Activated naive CD8-positive, alpha-beta T cell treated with anti-CD3 and anti-CD28 coated beads for 36 hours (primary cell): ENCODE results near the gene TEAD4. TPM values are rescaled to one million over a fixed set of nuclear protein-coding genes. Genes with fewer than 3 reads are reported as not detected.

Experiments
- DNase-seq: peaks from one replicate; pipeline ENCODE4 v3.0.0; 2021
- H3K27ac Mint-ChIP-seq: one replicate; pipeline ENCODE4 v1.8.0; 2022; ENCODE audit warnings: mild to moderate bottlenecking, moderate library complexity, mixed read lengths
- H3K27me3 Mint-ChIP-seq: one replicate; pipeline ENCODE4 v1.8.0; 2022; ENCODE audit warnings: mild to moderate bottlenecking, mixed read lengths
- H3K36me3 Mint-ChIP-seq: one replicate; pipeline ENCODE4 v1.8.0; 2021; ENCODE audit warnings: mild to moderate bottlenecking, mixed read lengths
- H3K4me1 Mint-ChIP-seq: one replicate; pipeline ENCODE4 v1.8.0; 2021; ENCODE audit warnings: mixed read lengths
- H3K4me3 Mint-ChIP-seq: one replicate; pipeline ENCODE4 v1.8.0; 2022; ENCODE audit warnings: mild to moderate bottlenecking, moderate library complexity, mixed read lengths
- H3K9me3 Mint-ChIP-seq: one replicate; pipeline ENCODE4 v1.8.0; 2022; ENCODE audit warnings: mixed read lengths
- total RNA-seq, 2 experiments: library from RNA; stranded (reverse); gene quantifications; one replicate each; pipeline ENCODE4 v1.2.3, GENCODE V29; 2021

The TEAD4 gene
- total RNA-seq, 2 experiments from 2014 or later: 3.4 to 3.7 TPM

GRCh38 chr12:3040663-3041544 lies 81.7 kb downstream of the TEAD4 start:
- H3K27me3 Mint-ChIP-seq: peaks cover 35% of the 10 kb centered on the region
- no peak overlapping the region for H3K4me3 Mint-ChIP-seq
- H3K4me1 Mint-ChIP-seq: no peaks in the 10 kb centered on the region
- H3K36me3 Mint-ChIP-seq: no peaks in the 10 kb centered on the region
- DNase-seq: no peak
- no peaks in the 10 kb centered on the region for H3K9me3 Mint-ChIP-seq
- no peak overlapping the region for H3K27ac Mint-ChIP-seq

GRCh38 chr12:3041558-3042164 lies 82.5 kb downstream of the TEAD4 start:
- H3K9me3 Mint-ChIP-seq: no peaks in the 10 kb centered on the region
- peak; percentile 59 for DNase-seq
- no peak overlapping the region for H3K27ac Mint-ChIP-seq
- H3K4me3 Mint-ChIP-seq: no peak overlapping the region
- no peaks in the 10 kb centered on the region for H3K36me3 Mint-ChIP-seq
- H3K27me3 Mint-ChIP-seq: peaks cover 35% of the 10 kb centered on the region
- H3K4me1 Mint-ChIP-seq: no peaks in the 10 kb centered on the region

GRCh38 chr12:3042394-3042793 lies 83.2 kb downstream of the TEAD4 start:
- no peak for DNase-seq
- H3K27ac Mint-ChIP-seq: no peak overlapping the region
- H3K36me3 Mint-ChIP-seq: no peaks in the 10 kb centered on the region
- H3K9me3 Mint-ChIP-seq: no peaks in the 10 kb centered on the region
- H3K4me3 Mint-ChIP-seq: no peak overlapping the region
- H3K4me1 Mint-ChIP-seq: no peaks in the 10 kb centered on the region
- H3K27me3 Mint-ChIP-seq: peaks cover 35% of the 10 kb centered on the region

- H3K9me3 Mint-ChIP-seq: no peaks in the 10 kb centered on the region
- H3K27ac Mint-ChIP-seq: no peak overlapping the region
- no peaks in the 10 kb centered on the region for H3K36me3 Mint-ChIP-seq
- H3K4me1 Mint-ChIP-seq: no peaks in the 10 kb centered on the region
- no peak overlapping the region for H3K4me3 Mint-ChIP-seq
- no peak for DNase-seq
- H3K27me3 Mint-ChIP-seq: peaks cover 38% of the 10 kb centered on the region
These were observed 83.6 kb downstream of the TEAD4 start for GRCh38 chr12:3042826-3043225.

GRCh38 chr12:3043406-3043805 lies 84.2 kb downstream of the TEAD4 start:
- H3K9me3 Mint-ChIP-seq: no peaks in the 10 kb centered on the region
- no peak overlapping the region for H3K27ac Mint-ChIP-seq
- no peak overlapping the region for H3K4me3 Mint-ChIP-seq
- no peak for DNase-seq
- H3K4me1 Mint-ChIP-seq: no peaks in the 10 kb centered on the region
- H3K27me3 Mint-ChIP-seq: peaks cover 38% of the 10 kb centered on the region
- H3K36me3 Mint-ChIP-seq: no peaks in the 10 kb centered on the region

GRCh38 chr12:3044141-3044630 lies 85.0 kb downstream of the TEAD4 start:
- Mint-ChIP-seq H3K27ac (no peak overlapping the region), H3K9me3 (no peaks in the 10 kb centered on the region), H3K4me1 (no peaks in the 10 kb centered on the region), H3K27me3 (peaks cover 43% of the 10 kb centered on the region), H3K36me3 (no peaks in the 10 kb centered on the region), H3K4me3 (no peak overlapping the region)
- no peak for DNase-seq

- Mint-ChIP-seq H3K4me3 (no peak overlapping the region), H3K9me3 (no peaks in the 10 kb centered on the region), H3K27me3 (peaks cover 55% of the 10 kb centered on the region), H3K36me3 (no peaks in the 10 kb centered on the region), H3K27ac (no peak overlapping the region), H3K4me1 (no peaks in the 10 kb centered on the region)
- DNase-seq: no peak
These were observed 86.3 kb downstream of the TEAD4 start for GRCh38 chr12:3045494-3045893.

- no peaks in the 10 kb centered on the region for H3K9me3 Mint-ChIP-seq
- H3K4me3 Mint-ChIP-seq: no peak overlapping the region
- H3K27ac Mint-ChIP-seq: no peak overlapping the region
- H3K36me3 Mint-ChIP-seq: no peaks in the 10 kb centered on the region
- peaks cover 58% of the 10 kb centered on the region for H3K27me3 Mint-ChIP-seq
- no peak for DNase-seq
- H3K4me1 Mint-ChIP-seq: no peaks in the 10 kb centered on the region
These were observed 86.8 kb downstream of the TEAD4 start for GRCh38 chr12:3045989-3046388.

- no peak for DNase-seq
- Mint-ChIP-seq H3K27ac (no peak overlapping the region), H3K4me1 (no peaks in the 10 kb centered on the region), H3K36me3 (no peaks in the 10 kb centered on the region), H3K27me3 (peaks cover 63% of the 10 kb centered on the region), H3K4me3 (no peak overlapping the region), H3K9me3 (no peaks in the 10 kb centered on the region)
These were observed 87.4 kb downstream of the TEAD4 start for GRCh38 chr12:3046441-3047200.

- no peak overlapping the region for H3K4me3 Mint-ChIP-seq
- no peak for DNase-seq
- H3K9me3 Mint-ChIP-seq: no peaks in the 10 kb centered on the region
- H3K4me1 Mint-ChIP-seq: no peaks in the 10 kb centered on the region
- H3K27me3 Mint-ChIP-seq: peaks cover 53% of the 10 kb centered on the region
- H3K36me3 Mint-ChIP-seq: no peaks in the 10 kb centered on the region
- no peak overlapping the region for H3K27ac Mint-ChIP-seq
These were observed 88.8 kb downstream of the TEAD4 start for GRCh38 chr12:3047961-3048360.

GRCh38 chr12:3048540-3048939 lies 89.3 kb downstream of the TEAD4 start:
- H3K27me3 Mint-ChIP-seq: peaks cover 47% of the 10 kb centered on the region
- H3K4me3 Mint-ChIP-seq: no peak overlapping the region
- H3K9me3 Mint-ChIP-seq: no peaks in the 10 kb centered on the region
- no peaks in the 10 kb centered on the region for H3K4me1 Mint-ChIP-seq
- no peak for DNase-seq
- no peaks in the 10 kb centered on the region for H3K36me3 Mint-ChIP-seq
- no peak overlapping the region for H3K27ac Mint-ChIP-seq

- Mint-ChIP-seq H3K4me1 (no peaks in the 10 kb centered on the region), H3K27me3 (peaks cover 42% of the 10 kb centered on the region), H3K36me3 (no peaks in the 10 kb centered on the region), H3K27ac (no peak overlapping the region), H3K4me3 (no peak overlapping the region), H3K9me3 (no peaks in the 10 kb centered on the region)
- DNase-seq: no peak
These were observed 90.0 kb downstream of the TEAD4 start for GRCh38 chr12:3049176-3049575.

- H3K9me3 Mint-ChIP-seq: no peaks in the 10 kb centered on the region
- no peak overlapping the region for H3K4me3 Mint-ChIP-seq
- no peak for DNase-seq
- no peaks in the 10 kb centered on the region for H3K4me1 Mint-ChIP-seq
- H3K27me3 Mint-ChIP-seq: peaks cover 43% of the 10 kb centered on the region
- H3K36me3 Mint-ChIP-seq: no peaks in the 10 kb centered on the region
- no peak overlapping the region for H3K27ac Mint-ChIP-seq
These were observed 90.5 kb downstream of the TEAD4 start for GRCh38 chr12:3049611-3050249.

GRCh38 chr12:3054374-3054773 lies 95.2 kb downstream of the TEAD4 start:
- no peak for DNase-seq
- H3K4me3 Mint-ChIP-seq: no peak overlapping the region
- peaks cover 38% of the 10 kb centered on the region for H3K27me3 Mint-ChIP-seq
- H3K4me1 Mint-ChIP-seq: no peaks in the 10 kb centered on the region
- H3K27ac Mint-ChIP-seq: no peak overlapping the region
- no peaks in the 10 kb centered on the region for H3K9me3 Mint-ChIP-seq
- H3K36me3 Mint-ChIP-seq: no peaks in the 10 kb centered on the region
